CD4-positive, alpha-beta T cell treated with Interleukin-4 for 4 hours (primary cell): ENCODE measurements around the gene PRR19.

ENCODE experiments used
- DNase-seq: peaks from one replicate; pipeline ENCODE4 v3.0.0-alpha.2; 2020

The PRR19 gene

DNA sequence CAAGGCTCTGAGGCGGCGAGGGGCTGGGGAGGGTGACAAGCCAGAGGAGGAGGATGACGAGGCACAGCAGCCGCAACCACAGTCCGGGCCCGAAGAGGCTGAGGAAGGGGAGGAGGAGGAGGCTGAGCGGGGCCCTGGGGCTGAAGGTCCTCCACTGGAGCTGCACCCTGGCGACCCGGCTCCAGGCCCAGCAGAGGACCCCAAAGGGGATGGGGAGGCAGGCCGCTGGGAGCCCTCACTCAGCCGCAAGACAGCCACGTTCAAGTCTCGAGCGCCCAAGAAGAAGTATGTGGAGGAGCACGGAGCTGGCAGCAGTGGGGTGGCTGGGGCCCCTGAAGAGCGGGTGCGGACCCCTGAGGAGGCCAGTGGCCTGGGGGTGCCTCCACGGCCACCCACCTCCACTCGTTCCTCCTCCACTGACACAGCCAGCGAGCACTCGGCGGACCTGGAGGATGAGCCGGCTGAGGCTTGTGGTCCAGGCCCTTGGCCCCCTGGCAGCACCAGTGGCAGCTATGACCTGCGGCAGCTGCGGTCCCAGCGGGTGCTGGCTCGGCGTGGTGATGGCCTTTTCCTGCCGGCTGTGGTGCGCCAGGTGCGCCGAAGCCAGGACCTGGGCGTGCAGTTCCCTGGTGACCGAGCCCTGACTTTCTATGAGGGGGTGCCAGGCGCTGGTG is 29.9 kb upstream of the PRR19 start:
- DNase-seq: no peak

DNA sequence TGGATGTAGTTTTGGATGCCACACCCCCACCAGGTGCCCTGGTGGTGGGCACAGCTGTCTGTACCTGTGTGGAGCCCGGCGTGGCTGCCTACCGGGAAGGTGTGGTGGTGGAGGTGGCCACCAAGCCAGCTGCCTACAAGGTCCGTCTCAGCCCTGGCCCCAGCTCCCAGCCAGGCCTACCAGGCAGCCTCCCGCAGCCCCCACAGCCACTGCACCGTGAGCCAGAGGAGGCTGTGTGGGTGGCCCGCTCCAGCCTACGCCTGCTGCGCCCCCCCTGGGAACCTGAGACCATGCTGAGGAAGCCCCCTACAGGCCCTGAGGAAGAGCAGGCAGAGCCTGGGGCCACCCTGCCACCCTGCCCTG is 29.4 kb upstream of the PRR19 start:
- no peak for DNase-seq

DNA sequence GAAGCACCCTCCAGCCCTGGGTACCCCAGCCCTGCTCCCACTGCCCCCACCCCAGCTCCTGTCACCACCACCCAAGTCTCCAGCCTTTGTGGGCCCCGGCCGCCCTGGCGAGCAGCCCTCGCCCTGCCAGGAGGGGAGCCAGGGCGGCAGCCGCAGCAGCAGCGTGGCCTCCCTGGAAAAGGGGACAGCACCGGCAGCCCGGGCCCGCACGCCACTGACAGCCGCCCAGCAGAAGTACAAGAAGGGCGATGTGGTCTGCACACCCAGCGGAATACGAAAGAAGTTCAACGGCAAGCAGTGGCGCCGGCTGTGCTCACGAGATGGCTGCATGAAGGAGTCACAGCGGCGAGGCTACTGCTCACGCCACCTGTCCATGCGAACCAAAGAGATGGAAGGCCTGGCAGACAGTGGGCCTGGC is 28.9 kb upstream of the PRR19 start:
- no peak for DNase-seq

DNA sequence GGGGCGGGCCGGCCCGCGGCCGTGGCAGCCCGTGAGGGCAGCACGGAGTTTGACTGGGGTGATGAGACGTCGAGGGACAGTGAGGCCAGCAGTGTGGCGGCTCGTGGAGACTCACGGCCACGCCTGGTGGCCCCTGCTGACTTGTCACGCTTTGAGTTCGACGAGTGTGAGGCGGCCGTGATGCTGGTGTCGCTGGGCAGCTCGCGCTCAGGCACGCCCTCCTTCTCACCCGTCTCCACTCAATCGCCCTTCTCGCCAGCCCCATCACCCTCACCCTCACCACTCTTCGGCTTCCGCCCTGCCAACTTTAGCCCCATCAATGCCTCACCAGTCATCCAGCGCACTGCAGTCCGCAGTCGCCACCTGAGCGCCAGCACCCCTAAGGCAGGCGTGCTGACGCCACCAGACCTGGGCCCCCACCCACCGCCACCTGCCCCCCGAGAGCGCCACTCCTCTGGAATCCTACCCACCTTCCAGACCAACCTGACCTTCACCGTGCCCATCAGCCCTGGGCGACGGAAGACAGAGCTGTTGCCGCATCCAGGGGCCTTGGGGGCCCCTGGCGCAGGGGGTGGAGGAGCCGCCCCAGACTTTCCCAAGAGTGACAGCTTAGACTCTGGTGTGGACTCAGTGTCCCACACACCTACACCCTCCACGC is 28.4 kb upstream of the PRR19 start:
- DNase-seq: no peak

DNA sequence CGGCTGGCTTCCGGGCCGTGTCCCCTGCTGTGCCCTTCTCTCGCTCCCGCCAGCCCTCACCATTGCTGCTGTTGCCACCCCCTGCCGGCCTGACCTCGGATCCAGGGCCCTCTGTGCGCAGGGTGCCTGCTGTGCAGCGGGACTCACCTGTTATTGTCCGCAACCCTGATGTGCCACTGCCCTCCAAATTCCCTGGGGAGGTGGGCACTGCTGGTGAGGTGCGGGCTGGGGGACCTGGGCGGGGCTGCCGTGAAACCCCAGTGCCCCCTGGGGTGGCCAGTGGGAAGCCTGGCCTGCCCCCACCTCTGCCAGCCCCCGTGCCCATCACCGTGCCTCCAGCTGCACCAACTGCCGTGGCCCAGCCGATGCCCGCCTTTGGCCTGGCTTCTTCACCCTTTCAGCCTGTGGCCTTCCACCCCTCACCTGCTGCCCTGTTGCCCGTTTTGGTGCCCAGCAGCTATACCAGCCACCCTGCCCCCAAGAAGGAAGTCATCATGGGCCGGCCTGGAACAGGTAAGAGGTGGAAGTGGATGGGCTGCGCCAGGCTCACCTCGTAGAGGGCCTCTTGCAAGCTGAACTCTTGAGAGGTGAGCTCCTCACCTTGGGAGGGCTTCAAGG is 27.8 kb upstream of the PRR19 start:
- DNase-seq: no peak

DNA sequence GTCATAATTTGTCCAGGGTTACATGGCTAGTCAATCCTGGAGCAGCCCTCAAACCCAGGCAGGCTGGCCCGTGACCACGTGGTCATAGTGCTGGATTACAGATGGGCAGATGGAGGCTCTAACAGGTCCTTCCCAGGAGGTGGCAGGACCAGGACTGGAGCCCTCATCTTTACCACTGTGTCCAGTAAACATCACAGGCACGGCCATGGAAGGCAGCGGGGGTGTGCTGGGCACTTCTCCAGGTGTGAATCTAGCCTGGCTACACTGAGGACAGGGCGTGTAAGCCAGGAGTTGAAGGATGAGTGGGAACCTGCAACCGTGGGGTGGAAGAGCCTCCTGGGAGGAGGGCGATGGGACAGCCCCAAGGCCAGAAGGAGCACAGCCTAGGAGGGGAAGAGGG is 26.8 kb upstream of the PRR19 start:
- DNase-seq: no peak

DNA sequence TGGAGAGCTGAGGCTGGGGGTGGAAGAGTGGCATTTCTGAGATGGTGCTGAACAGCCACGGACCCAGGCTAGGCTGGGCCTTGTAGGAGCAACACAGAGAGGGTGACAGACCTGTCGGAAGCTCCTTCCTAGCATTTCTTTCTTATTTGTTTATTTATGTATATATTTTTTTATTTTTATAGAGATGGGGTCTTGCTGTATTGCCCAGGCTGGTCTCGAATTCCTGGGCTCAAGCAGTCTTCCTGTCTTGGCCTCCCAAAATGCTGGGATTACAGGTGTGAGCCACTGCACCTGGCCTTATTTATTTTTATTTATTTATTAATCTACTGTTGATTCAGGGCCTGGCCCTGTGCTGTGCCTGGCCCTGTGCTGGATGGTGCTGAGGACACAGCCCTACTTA is 26.4 kb upstream of the PRR19 start:
- no peak for DNase-seq

DNA sequence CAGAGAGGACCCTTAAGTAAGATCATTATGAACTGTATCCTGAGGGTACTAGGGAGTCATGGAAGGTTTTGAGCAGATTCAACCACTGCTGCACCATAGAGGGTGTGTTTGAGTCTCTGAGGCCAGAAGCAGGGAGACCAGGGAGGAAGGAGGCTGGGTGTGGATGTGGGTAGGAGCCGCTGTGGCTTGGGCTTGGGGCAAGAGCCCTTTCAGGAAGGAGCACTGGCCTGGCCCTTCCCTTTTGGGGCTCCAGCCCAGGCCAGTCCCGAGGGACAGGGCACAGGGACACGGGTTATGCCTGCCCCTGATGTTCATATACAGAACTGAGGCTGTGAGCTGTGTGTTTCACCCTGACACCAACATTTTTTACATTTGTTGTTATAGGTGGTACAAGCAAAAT is 25.6 kb upstream of the PRR19 start:
- no peak for DNase-seq

DNA sequence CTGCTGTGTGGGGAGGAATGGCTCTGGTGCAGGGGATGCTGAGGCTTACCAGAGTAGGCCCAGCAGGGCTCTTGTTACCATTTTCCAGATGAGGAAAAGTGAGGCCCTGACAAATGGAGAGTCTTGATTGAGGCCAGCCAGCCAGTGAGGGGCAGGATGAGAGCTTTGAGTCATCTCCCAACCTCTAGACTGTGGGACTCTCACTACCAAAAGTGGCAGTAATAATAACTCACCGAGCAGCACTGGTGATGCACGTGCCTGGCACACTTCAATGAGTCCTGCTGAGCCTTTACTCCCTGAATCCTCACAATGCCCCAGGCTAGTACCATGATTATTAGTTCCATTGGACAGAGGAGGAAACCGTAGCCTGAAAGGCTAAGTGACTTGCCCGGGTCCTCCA is 25.1 kb upstream of the PRR19 start:
- no peak for DNase-seq

DNA sequence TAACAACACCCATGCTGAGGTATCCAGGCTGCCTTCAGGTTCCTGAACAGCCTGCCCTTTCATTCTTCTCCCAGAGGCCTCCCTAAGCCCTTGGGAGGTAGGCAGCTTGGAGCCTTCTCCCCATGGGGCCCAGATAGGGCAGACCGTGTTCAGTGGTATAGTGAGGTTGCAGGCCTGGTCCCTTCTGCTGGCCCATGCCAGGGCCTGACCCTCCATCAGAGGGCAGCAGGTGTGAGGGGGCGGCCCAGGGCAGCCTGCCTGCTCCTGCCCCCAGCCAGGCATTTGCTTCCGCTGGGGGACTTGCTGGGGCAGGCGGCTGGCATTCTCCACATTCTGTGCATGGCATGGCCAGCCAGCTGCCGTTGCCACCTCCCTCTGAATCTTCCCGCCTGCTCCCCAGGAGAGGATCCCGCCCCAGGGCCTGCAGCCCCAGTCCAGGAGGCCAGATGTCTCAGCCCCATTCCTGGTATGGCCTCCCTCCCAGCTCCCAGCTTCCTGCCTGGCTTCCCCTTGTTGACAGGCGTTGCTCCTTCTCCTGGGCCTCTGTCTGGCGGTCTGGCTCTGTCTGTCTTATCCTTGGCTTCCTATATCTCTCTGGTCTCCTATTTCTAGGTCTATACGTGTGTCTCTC is 24.0 kb upstream of the PRR19 start:
- DNase-seq: no peak

DNA sequence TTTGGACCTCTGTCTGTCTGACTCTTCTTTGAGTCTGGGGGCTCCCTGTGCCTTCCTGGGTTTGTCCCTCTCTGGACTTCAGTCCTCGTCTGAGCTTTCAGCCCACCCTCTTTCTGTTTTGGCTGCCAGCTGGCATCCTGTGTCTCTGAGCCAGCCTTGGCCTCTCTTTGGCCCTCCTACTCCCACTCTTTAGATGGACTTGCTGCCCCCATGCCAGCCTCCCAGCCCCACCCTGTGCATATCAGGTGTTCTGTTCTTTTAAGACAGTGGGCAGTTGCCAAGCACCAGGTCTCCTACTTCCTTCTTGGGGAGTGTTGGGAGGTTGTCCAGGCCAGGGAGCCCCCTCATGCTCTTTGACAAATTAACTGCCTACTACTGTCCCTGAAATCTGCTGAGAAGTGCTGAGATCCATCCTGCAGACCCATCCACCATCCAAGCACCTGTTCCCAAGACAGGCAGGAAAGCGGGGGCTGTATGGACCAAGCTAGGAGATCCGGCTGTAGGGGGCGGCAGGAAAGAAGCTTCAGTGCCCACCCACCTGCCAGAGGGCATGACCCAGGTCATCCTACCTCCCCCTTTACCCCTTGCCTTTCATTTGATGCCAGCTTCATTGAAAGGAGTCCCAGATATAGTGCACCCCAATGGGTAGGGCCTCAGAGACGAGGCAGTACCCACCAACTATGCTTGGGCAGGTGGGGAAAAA is 23.3 kb upstream of the PRR19 start:
- no peak for DNase-seq

DNA sequence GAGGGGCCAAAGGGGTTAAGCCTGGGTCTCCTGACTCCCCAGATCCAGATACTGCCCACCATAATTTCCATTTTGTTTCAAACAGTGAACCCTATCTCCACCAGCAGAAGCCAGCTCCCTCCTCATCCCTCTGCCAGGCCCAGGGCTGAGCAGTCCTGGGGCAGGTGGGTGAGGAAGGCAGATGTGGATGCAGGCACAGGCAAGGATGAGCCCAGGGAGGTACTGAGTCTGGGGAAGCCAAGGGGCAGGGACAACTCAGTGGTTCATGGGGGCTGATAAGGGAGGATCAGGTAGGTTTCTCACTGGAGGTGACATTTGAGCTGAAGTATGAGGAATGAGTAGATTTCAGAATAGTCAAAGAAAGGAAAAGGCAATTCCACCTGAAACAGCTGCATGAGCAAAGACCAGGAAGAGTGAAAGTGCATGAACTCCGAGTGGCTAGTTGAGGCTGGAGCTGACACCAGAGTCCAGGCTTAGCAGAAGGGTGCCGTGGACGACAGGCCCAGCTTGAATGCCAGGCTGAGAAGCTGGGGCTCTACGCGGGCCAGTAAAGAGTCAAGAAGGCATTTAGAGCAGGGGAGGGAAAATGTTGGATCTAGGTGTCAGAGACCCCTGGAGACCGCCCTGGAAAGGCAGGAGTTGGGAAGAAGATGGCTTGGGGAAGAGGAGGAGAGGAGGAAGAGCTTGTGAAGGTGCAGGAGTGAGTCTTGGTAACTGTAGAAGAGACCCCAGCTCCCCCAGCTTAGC is 22.6 kb upstream of the PRR19 start:
- no peak for DNase-seq

DNA sequence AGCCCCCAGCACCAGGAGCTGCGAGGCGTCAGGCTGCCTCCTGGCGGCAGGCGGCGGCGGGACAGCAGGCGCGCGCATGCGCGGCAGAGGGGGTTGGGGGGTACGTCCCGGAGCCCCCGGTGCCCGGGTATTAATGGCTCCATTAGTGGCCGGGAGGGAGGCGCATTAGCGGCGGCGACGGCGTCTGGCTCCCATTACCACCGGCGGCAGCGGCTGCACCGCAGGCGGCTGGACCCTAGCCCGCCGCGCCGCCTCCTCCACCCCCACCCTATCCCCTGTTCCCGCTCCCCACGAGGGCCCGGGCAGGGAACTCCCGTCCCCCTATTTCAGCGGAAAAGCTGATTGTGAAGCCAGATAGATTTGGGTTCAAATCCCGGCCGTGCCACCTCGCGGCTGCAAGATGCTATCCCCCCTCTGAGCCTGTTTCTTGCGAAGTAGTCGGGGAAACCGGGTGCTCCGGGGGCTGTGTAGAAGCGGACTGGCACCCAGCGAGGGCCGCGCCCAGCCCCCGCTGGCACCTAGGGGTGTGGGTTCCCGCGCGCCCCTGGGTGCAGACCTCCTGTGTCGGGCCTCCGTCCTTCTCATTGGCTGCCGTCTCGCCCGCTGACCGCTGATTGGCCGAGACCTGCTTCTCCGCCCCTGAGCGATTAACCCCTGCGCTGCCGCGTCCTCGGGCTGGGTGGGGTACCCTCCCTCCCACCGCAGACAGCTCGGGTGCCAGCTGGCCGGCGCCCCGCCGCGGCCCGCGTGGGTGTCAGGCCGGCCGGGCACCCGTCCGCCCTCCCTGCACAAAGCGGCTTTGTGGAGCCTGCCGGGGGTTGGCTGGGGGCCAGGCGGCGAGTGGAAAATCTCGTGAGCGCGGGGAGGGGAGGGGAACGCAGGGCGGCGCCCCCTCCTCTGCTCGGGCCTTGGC is 21.8 kb upstream of the PRR19 start:
- DNase-seq: peak; percentile 93

DNA sequence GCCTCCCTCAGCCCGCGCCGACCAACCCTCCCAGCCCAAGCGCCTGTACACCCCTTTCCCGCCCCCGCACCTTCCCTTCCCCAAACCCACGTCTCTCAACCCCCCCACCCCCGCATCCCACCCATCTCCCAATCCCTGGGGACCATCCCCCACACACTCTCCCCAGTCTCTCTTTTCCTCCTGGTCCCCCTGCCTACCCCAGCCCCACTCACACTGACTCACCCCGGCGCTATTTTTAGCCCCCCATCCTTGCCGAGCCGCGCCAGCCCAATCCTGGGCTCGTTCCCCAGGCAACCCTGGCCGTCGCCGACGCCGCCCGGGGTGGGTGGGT is 21.2 kb upstream of the PRR19 start:
- DNase-seq: no peak

DNA sequence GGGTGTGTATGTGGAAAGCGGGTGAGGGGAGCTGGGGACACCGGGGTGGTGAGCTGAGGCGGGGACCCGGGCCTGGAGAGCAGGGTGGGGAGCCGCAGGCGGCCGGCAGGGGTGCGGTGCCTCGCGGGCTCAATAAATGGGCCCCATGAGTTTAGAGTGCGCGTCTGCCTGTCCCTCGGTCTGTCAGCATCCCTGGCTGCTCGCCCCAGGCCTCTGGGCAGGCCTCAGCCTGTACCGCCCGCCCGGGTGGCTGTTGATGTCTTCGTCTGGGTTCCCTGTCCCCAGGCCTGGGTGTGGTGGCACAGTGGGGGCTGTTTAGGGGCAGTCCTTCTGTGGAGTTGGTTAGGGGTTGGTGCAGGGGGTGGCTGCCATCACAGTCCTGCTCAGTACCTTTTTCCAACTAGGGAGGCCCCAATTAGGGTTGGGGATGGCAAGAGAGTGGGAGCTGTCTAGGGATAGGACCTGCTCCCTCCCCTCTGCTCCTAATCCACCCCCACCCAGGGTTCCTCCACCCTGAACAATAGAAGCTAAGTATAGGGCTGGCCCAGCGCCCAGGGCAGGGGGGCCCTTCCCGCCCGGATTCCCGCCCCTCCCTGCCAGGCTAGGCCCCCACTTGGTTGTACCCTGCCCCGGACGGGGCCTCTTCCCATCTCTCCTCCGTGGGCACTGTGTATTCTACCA is 20.6 kb upstream of the PRR19 start:
- no peak for DNase-seq

DNA sequence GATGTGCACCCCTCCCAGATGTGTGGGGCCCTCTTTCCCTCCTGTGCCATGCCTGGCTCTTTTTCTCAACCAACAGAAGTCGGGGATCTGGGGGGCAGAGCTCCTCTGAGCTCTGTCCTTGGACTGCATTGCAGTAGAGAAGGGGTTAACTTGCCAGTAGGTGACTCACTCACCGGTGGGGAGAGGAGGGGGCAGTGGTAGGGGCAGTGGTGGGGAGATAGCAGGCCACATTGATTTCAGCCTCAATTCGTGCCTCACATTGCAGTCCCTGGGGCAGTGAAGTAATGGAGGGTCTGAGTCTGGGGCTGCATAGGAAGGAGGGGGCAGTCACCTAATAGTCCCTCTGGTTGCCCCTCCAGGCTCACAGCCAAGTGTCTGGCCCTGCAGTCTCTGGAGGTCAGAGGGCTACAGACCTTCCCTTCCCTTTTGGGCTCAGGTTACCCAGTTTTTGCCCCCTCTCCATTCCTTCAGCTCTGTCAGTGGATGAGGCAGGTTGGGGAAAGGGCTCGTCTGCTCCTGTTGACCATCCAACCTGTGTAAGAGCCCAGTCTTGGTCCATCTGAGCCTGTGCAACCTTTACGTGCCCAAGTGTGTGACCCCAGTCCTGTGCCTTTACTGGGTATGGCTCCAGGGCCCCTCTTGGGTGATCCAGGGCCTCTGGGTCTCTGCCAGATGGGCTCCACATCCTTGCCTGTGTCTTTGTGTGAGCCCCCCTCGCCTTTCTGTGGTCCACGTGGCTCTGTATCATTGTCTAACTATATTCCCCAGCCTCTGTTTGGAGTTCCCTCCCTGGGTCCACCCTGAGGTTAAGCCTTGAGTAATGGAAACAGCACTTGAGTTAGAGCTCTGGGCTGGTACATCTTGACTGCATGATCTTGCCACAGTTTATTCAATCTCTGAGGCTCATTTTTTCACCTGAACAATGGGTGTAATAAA is 19.8 kb upstream of the PRR19 start:
- no peak for DNase-seq

DNA sequence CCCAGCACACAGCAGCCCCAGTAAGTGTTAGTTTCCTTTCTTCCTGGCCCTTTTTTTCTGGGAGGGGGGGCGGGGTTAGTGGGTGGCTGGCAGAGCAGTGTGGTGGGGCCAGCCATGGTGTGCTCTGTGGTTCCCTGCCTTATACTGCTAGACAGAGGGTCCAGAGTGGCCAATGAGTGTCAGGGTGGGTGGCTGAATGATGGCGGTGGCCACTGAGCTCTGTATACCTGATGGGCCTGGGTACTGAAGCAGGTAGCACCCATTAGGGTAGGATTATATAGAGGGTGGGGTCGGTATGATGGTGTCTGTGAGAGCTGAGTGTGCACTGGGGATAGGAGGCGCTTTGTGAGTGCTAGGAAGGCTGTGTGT is 19.1 kb upstream of the PRR19 start:
- DNase-seq: no peak

DNA sequence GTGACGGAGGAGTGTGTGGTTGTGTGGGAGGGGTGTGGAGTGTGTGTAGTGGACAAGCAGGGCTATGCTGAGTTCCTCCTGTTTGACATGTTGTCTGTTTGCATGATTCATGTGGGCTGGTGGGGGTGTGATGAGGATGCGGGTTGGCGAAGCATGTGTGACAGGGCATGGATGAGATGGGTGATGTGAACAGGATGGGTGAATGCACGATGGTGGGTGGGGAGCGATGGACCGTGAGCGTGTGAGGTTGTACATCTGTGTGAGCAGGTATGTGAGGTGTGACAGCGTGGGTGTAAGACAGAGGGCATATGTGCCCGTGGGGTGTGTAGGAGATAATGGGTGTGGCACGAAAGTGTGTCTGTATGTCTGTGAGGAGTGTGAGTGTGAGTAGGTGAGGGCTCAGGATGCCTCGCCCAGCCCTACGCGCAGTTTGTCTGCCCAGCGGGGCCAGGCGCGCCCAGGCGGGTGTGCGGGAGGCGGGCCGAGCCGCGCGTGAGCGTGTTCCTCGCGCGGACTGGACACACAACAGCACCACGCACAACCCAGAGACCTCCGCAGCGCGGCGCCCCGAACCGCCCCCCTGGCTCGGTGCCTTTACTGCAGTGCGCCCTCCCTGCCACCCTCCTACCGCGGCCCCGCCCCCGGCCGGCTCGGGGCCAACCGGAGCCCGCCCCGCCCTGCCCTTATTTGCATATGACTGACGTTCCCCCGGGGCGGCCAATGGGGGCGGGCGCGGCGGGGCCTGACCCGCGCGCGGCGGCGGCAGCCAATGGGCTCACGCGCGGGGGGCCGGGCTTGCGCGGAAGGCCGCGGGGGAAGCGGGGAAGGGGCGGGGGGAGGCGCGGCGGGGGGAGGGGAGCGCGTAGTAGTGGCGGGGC is 18.5 kb upstream of the PRR19 start:
- peak; percentile 97 for DNase-seq

DNA sequence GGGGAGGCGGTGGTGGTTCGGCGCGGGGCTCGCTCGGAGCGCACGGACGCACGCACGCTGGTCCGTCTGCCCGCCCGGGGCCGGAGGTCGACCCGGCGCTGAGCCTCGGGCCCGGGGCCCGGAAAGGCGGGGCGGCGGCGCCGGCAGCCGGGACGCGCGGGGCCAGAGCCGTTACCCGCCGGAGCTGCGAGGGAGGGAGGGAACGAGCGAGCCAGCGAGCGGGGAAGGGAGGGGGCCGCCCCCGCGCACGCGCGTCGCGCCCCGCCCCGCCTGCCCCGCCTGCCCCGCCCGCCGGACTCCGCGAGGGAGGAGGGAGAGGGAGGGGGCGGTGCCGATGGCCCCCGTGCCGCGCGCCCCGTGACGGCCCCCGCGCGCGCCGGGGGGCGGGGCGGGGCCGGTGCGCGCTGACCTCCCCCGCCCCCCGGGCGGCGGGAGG is 17.8 kb upstream of the PRR19 start:
- peak; percentile 88 for DNase-seq
